Psoas muscle (tissue), 8 donors: Measurements from ENCODE around the gene PRTN3. TPM values are rescaled to one million over a fixed set of nuclear protein-coding genes. Genes with fewer than 3 reads are reported as not detected.
"Not testable (repeated sequence)": the region's sequence is repeated elsewhere in the genome, so short reads cannot be mapped to it uniquely, and the experiment has no call there.

Experiments used
- ATAC-seq, 4 donors: fragments of 200-7000 bp; cut with Tn5 transposase; one replicate each; pipeline ENCODE4 v1.9.1; 2020; ENCODE audit warnings: moderate library complexity in 3 of 4, mild to moderate bottlenecking in 2 of 4
- DNase-seq, 2 donors: peaks; one replicate each; pipeline ENCODE4 v3.0.0-alpha.2; 2020
- H3K27ac ChIP-seq: fragments of 200-600 bp; one replicate; pipeline ENCODE4 v1.8.0; 2022
- H3K27me3 ChIP-seq, 3 donors: fragments of 200-600 bp in 1 of 3; one replicate each; pipeline versions ENCODE4 v1.6.1 to v1.8.0; 2013 to 2022; ENCODE audit warnings: low read length in 2 of 3, mild to moderate bottlenecking in 2 of 3, moderate library complexity in 1 of 3; ENCODE audit not compliant: insufficient read depth in 3 of 3
- H3K36me3 ChIP-seq, 2 donors: fragments of 200-600 bp in 1 of 2; one replicate each; pipeline versions ENCODE4 v1.6.1 to v1.8.0; 2013 to 2022; ENCODE audit warnings: low read depth in 1 of 2, mild to moderate bottlenecking in 1 of 2, moderate library complexity in 1 of 2; ENCODE audit not compliant: insufficient read depth in 1 of 2
- H3K4me1 ChIP-seq: fragments of 200-600 bp; one replicate; pipeline ENCODE4 v1.8.0; 2022
- H3K4me3 ChIP-seq: fragments of 200-600 bp; one replicate; pipeline ENCODE4 v1.8.0; 2022; ENCODE audit warnings: mild to moderate bottlenecking
- H3K9me3 ChIP-seq: fragments of 200-600 bp; one replicate; pipeline ENCODE4 v1.8.0; 2022
- WGBS, 3 donors: extraction: QIAGEN DNeasy Blood & Tissue Kit; methylation state at CpG; one replicate each; pipeline versions ENCODE4 v1.1.6 to v1.1.7; 2013; 5-methylcytosine and 5-hydroxymethylcytosine counted together
- intact Hi-C, 2 donors: fragments of 100-400 bp; cut with DNase I; formaldehyde crosslinking; loops; one replicate each; pipeline versions ENCODE4 v1.11.0 to v1.14.2; 2022
- polyA plus RNA-seq, 3 donors: library from polyadenylated mRNA; stranded (reverse); fragments of 200-250 nt; gene quantifications; one replicate each; pipeline ENCODE4 v1.2.3, GENCODE V29; 2013
- total RNA-seq, 4 donors: library from RNA; stranded (reverse); fragmentation: NEBNext Ultra II Directional in 2 of 4; extraction: Animal tissue kit (Norgen Biotek cat#: 25700) in 2 of 4; gene quantifications; one replicate each; pipeline versions ENCODE4 v1.2.1 to v1.2.4, GENCODE V29; 2021 to 2023
- TF ChIP-seq, protein P1 (sequence below): fragments of 200-600 bp; IDR thresholded peaks from one replicate; pipeline ENCODE4 v1.8.0; 2022; ENCODE audit warnings: antibody characterized with exemption
- donor health status: healthy with polysubstance abuse.
- donor health status: DM: no; HTN: no; CAD: no; lungs with moderate emphysema.
- donor health status: Bipolar disorder and iron deficiency.
- donor health status: healthy.
- donor health status: DM: yes; HTN: yes; CAD: no.
- donor health status: DM: no; HTN: no; CAD: no.
- donor health status: DM: no; HTN: no; CAD: no.
- donor health status: DM: yes; HTN: yes; CAD: no.

Gene PRTN3
- total and polyA plus RNA-seq, 7 donors = 0.04 to 0.34 (median 0.14) TPM; not detected in 3

DNA sequence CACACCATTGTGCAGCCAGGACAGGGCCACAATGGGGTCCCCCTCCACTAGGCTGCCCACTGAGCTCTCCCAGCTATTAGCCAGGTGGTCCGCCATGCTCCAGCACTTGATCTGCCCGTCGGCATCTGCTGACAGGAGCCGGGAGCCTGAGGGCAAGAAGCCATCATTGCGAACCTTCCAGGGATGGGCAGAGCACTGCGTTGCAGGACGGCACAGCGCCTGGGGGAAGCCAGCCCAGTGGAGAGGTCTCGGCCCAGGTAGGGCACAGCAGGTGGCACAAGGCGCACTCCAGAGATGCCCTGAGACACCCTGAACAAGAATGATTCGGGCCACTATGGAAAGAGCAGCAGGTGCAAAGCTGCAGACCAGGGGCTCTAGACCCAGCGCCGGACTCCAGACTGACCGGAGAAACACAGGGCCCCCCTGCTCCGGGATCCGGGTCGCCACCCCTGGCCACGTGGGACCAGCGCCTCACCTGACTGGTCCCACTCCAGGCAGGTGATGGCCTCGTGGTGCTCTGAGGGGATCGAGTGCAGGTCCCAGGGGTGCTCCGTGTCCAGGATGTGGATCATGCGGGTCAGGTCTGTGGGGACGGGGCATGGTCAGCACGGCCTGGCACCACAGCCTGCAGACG is 49.0 kb downstream of the PRTN3 start:
- no peaks in the 10 kb centered on the region for H3K27me3 ChIP-seq
- ATAC-seq (no peak), DNase-seq (peak in 1 of 2 donors; percentile 11)
- no peak overlapping the region for H3K27ac ChIP-seq
- peaks cover 9 to 60% of the 10 kb centered on the region in 2 donors for H3K36me3 ChIP-seq
- 85 to 90% (median 89%) methylated on average over 26 of the region's 26 CpGs for WGBS, 3 donors
- no peaks in the 10 kb centered on the region for H3K4me1 ChIP-seq
- TF ChIP-seq, protein P1, sequence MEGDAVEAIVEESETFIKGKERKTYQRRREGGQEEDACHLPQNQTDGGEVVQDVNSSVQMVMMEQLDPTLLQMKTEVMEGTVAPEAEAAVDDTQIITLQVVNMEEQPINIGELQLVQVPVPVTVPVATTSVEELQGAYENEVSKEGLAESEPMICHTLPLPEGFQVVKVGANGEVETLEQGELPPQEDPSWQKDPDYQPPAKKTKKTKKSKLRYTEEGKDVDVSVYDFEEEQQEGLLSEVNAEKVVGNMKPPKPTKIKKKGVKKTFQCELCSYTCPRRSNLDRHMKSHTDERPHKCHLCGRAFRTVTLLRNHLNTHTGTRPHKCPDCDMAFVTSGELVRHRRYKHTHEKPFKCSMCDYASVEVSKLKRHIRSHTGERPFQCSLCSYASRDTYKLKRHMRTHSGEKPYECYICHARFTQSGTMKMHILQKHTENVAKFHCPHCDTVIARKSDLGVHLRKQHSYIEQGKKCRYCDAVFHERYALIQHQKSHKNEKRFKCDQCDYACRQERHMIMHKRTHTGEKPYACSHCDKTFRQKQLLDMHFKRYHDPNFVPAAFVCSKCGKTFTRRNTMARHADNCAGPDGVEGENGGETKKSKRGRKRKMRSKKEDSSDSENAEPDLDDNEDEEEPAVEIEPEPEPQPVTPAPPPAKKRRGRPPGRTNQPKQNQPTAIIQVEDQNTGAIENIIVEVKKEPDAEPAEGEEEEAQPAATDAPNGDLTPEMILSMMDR = no peak
- no peaks in the 10 kb centered on the region for H3K9me3 ChIP-seq
- H3K4me3 ChIP-seq = no peak overlapping the region
- intact Hi-C loops = no loop called here

DNA sequence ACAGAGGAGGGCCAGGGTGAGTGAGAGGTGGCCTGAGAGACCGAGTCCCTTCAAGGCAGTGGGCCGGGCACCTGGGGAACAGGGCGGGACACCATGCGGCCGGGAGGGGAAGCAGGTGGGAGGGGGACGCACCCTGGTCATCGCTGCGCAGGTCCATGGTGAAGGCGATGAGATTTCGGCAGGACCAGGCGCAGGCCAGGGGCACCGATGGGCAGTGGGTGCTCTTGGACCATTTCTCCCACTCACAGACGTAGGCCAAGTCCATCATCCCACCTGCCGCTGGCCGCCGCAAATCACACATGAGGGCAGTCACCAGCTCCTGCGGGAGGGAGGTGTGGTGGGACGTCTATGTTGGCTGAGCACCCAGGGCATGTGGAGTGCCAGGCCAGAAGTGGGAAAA is 50.0 kb downstream of the PRTN3 start:
- no peak overlapping the region for H3K4me3 ChIP-seq
- H3K27me3 ChIP-seq = no peaks in the 10 kb centered on the region
- H3K9me3 ChIP-seq = no peaks in the 10 kb centered on the region
- no peaks in the 10 kb centered on the region for H3K4me1 ChIP-seq
- intact Hi-C loops = no loop called here
- ATAC-seq = no peak
- H3K36me3 ChIP-seq = peaks cover 9 to 50% of the 10 kb centered on the region in 2 donors
- DNase-seq = peak in 1 of 2 donors; percentile 12
- no peak overlapping the region for H3K27ac ChIP-seq
- WGBS, 3 donors = 83 to 86% (median 84%) methylated on average over 18 of the region's 18 CpGs
- TF ChIP-seq, protein P1 = no peak

DNA sequence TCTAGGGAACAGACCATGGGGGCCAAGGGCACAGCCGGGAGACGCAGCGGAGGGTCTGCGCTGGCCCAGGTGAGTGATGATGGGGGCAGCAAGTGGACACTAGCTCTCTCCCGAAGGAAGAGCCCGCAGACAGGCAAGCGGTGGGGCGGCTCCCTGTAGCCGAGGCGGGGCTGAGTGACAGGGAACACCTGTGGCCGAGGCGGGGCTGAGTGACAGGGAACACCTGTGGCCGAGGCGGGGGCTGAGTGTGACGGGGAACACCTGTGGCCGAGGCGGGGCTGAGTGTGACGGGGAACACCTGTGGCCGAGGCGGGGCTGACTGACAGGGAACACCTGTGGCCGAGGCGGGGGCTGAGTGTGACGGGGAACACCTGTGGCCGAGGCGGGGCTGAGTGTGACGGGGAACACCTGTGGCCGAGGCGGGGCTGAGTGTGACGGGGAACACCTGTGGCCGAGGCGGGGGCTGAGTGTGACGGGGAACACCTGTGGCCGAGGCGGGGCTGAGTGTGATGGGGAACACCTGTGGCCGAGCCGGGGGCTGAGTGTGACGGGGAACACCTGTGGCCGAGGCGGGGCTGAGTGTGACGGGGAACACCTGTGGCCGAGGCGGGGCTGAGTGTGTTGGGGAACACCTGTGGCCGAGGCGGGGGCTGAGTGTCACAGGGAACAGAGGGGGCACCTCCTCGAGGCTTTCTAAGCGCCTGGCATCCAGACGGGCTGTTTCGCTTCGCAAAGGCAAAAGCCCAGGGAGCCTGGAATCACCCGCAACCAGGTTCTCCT is 50.8 kb downstream of the PRTN3 start:
- peak in 1 of 2 donors; percentile 18 for DNase-seq
- peak overlapping the region; percentile 87 for H3K4me3 ChIP-seq
- H3K4me1 ChIP-seq, H3K9me3 ChIP-seq, ATAC-seq, H3K27me3 ChIP-seq, intact Hi-C loops: not testable (repeated sequence)
- WGBS, 3 donors = 43 to 61% (median 47%) methylated on average over 30 to 50 of the region's 50 CpGs
- peak overlapping the region; percentile 94 for H3K27ac ChIP-seq
- H3K36me3 ChIP-seq = peaks cover 9 to 42% of the 10 kb centered on the region in 2 donors

DNA sequence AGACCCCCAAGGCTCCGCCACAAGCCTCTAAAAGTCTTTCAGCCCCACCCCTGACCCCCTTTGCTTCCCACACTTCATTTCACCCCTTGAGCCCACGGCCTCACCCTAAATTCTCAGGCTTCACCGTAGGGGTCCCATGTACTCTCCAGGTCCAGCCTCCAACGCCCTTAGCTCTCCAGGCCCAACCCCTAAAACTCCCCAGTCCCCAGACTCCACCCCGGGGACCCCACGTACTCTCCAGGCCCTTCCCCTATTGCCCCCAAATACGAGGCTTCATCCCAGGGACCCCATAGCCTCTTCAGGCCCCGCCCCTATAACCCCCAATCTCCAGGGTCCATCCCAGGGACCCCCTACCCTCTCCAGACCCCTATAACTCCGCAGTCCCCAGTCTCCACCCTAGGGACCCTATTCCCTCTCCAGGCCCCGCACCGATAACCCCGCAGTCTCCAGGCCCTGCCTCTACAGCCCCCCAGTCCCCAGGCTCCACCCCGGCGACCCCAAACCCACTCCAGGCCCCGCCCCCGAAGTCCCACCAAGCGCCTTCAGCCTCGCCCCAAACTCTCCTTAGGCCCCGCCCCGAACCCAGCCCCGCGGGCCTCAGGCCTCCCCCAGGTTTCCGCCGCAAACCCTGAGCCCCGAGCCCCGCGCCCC is 51.6 kb downstream of the PRTN3 start:
- Histone ChIP-seq H3K4me1 (no peaks in the 10 kb centered on the region), H3K27ac (peak overlapping the region; percentile 94), H3K9me3 (no peaks in the 10 kb centered on the region), H3K4me3 (peak overlapping the region; percentile 87), H3K27me3 (no peaks in the 10 kb centered on the region), H3K36me3 (peaks cover 9 to 42% of the 10 kb centered on the region in 2 donors)
- TF ChIP-seq, protein P1 = no peak
- intact Hi-C loops = no loop called here
- peak in 1 of 4 donors; percentile 0 for ATAC-seq
- WGBS, 3 donors = 4 to 6% (median 4%) methylated on average over 17 to 27 of the region's 27 CpGs
- DNase-seq = no peak
